ENCODE data around the gene FADS6. TPM values are rescaled to one million over a fixed set of nuclear protein-coding genes. Genes with fewer than 3 reads are reported as not detected.

The FADS6 gene
- total RNA-seq, 2 donors from 2014 or later = 4.7 to 5.7 TPM

DNA sequence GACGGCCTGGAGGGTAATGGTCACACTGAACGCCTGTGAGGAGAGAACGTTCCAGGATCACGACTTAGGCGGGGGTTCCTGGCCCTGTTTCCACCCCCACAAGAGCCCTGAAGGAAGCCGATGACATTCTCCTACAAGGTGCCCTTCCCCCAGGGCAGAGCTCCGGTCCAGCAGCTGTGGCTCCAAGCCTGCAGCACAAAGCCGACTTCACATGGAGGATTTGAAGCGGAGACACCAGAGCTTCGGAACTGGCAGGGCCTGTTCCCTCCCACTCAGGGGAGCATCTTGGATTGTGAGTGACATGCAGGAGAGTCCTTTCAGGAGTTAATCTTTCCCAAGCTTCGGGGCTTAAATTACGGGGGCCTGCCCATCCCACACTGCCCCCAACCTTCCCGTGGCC, 5.0 kb downstream of the FADS6 start:
- Mint-ChIP-seq H3K27ac (no peak overlapping the region), H3K27me3 (ENCODE audit: insufficient read depth) (peaks cover 34% of the 10 kb centered on the region), H3K4me1 (no peaks in the 10 kb centered on the region), H3K9me3 (no peaks in the 10 kb centered on the region), H3K36me3 (ENCODE audit: low read depth) (no peaks in the 10 kb centered on the region), H3K4me3 (no peak overlapping the region)
- no peak for DNase-seq
- H3K27ac ChIP-seq (ENCODE audit: low read depth, low read length) = no peak overlapping the region
- no peaks in the 10 kb centered on the region for H3K9me3 ChIP-seq (ENCODE audit: control insufficient read depth, low read length)
- H3K36me3 ChIP-seq (ENCODE audit: control insufficient read depth, insufficient read depth, low read length) = no peaks in the 10 kb centered on the region
- TF ChIP-seq, protein P1, sequence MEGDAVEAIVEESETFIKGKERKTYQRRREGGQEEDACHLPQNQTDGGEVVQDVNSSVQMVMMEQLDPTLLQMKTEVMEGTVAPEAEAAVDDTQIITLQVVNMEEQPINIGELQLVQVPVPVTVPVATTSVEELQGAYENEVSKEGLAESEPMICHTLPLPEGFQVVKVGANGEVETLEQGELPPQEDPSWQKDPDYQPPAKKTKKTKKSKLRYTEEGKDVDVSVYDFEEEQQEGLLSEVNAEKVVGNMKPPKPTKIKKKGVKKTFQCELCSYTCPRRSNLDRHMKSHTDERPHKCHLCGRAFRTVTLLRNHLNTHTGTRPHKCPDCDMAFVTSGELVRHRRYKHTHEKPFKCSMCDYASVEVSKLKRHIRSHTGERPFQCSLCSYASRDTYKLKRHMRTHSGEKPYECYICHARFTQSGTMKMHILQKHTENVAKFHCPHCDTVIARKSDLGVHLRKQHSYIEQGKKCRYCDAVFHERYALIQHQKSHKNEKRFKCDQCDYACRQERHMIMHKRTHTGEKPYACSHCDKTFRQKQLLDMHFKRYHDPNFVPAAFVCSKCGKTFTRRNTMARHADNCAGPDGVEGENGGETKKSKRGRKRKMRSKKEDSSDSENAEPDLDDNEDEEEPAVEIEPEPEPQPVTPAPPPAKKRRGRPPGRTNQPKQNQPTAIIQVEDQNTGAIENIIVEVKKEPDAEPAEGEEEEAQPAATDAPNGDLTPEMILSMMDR (conservative IDR thresholded peaks at IDR 0.05) = no peak
- 83 to 84% methylated on average over 10 to 13 of the region's 13 CpGs for WGBS, 2 experiments (ENCODE audit: insufficient coverage in 1 of 2, insufficient read length in 1 of 2)
- H3K27me3 ChIP-seq (ENCODE audit: control insufficient read depth, insufficient read depth, low read length, poor library complexity, severe bottlenecking) = peaks cover 27% of the 10 kb centered on the region
- H3K4me3 ChIP-seq (ENCODE audit: low read length) = no peak overlapping the region
- no peak overlapping the region for H3K9ac ChIP-seq (ENCODE audit: extremely low read depth, low read length, poor library complexity, severe bottlenecking)
- H3K4me1 ChIP-seq (ENCODE audit: control insufficient read depth, insufficient read depth, low read length) = no peaks in the 10 kb centered on the region

GRCh38 chr17:74883241-74883745, 10.1 kb downstream of the FADS6 start:
- H3K4me1 ChIP-seq (ENCODE audit: control insufficient read depth, insufficient read depth, low read length) = no peaks in the 10 kb centered on the region
- no peaks in the 10 kb centered on the region for H3K9me3 ChIP-seq (ENCODE audit: control insufficient read depth, low read length)
- peaks cover 20% of the 10 kb centered on the region for H3K27me3 Mint-ChIP-seq (ENCODE audit: insufficient read depth)
- H3K4me1 Mint-ChIP-seq = no peaks in the 10 kb centered on the region
- H3K36me3 Mint-ChIP-seq (ENCODE audit: low read depth) = no peaks in the 10 kb centered on the region
- H3K9ac ChIP-seq (ENCODE audit: extremely low read depth, low read length, poor library complexity, severe bottlenecking) = no peak overlapping the region
- H3K27ac Mint-ChIP-seq = no peak overlapping the region
- H3K27ac ChIP-seq (ENCODE audit: low read depth, low read length) = no peak overlapping the region
- DNase-seq = peak; percentile 60
- H3K36me3 ChIP-seq (ENCODE audit: control insufficient read depth, insufficient read depth, low read length) = no peaks in the 10 kb centered on the region
- 82 to 84% methylated on average over 12 to 15 of the region's 15 CpGs for WGBS, 2 experiments (ENCODE audit: insufficient coverage in 1 of 2, insufficient read length in 1 of 2)
- TF ChIP-seq, protein P1 (conservative IDR thresholded peaks at IDR 0.05) = no peak
- H3K9me3 Mint-ChIP-seq = no peaks in the 10 kb centered on the region
- H3K27me3 ChIP-seq (ENCODE audit: control insufficient read depth, insufficient read depth, low read length, poor library complexity, severe bottlenecking) = peaks cover 7% of the 10 kb centered on the region
- no peak overlapping the region for H3K4me3 ChIP-seq (ENCODE audit: low read length)
- no peak overlapping the region for H3K4me3 Mint-ChIP-seq

DNA sequence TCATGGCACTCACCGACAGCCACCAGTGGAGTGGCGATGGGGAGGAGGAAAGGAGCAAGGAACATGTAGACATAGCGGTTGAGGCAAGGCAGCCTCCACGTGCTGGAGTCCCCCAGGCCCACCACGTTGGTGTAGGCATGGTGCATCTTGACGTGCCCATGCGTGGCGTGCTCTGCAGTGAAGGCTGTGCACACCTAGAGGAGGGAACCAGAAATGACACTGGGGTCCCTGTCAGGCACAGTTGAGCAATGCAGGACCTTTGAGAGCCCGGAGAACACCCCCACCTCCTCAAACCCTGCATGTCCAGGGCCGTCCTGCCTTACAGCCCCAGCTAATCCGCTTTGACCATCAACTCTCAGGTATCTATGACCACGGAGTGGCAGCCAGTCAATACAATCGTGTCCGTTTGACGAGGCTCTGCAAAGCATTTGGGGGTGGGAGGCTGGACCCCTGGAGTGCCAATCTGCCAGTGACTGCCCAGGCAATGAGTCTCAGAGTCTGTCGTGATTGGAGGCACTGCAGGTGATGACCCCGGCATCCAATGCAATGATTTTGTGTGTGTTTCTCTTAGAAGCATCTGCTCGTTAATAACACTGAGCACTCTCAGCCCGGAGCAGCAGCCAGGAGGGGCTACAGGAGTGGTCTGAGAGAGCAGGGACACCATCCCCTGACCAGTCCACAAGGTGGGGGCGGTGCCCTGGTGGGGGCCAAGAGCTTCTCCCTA, 10.8 kb downstream of the FADS6 start:
- Mint-ChIP-seq H3K27ac (no peak overlapping the region), H3K4me1 (no peaks in the 10 kb centered on the region), H3K36me3 (ENCODE audit: low read depth) (no peaks in the 10 kb centered on the region), H3K9me3 (no peaks in the 10 kb centered on the region), H3K27me3 (ENCODE audit: insufficient read depth) (peaks cover 20% of the 10 kb centered on the region), H3K4me3 (no peak overlapping the region)
- TF ChIP-seq, protein P1 (conservative IDR thresholded peaks at IDR 0.05) = no peak
- Histone ChIP-seq H3K27me3 (ENCODE audit: control insufficient read depth, insufficient read depth, low read length, poor library complexity, severe bottlenecking) (peaks cover 7% of the 10 kb centered on the region), H3K9me3 (ENCODE audit: control insufficient read depth, low read length) (no peaks in the 10 kb centered on the region), H3K4me3 (ENCODE audit: low read length) (no peak overlapping the region), H3K36me3 (ENCODE audit: control insufficient read depth, insufficient read depth, low read length) (no peaks in the 10 kb centered on the region), H3K9ac (ENCODE audit: extremely low read depth, low read length, poor library complexity, severe bottlenecking) (no peak overlapping the region), H3K4me1 (ENCODE audit: control insufficient read depth, insufficient read depth, low read length) (no peaks in the 10 kb centered on the region), H3K27ac (ENCODE audit: low read depth, low read length) (no peak overlapping the region)
- WGBS, 2 experiments (ENCODE audit: insufficient coverage in 1 of 2, insufficient read length in 1 of 2) = 84 to 85% methylated on average over 17 to 20 of the region's 20 CpGs
- peak; percentile 59 for DNase-seq
